GM12878 (cell line): ENCODE results near the gene PHPT1. TPM values are rescaled to one million over a fixed set of nuclear protein-coding genes. Genes with fewer than 3 reads are reported as not detected.

Source experiments
- ATAC-seq: fragments of 200-7000 bp; cut with Tn5 transposase; 3 replicates; pipeline ENCODE4 v1.9.1; 2020; ENCODE audit warnings: mild to moderate bottlenecking, moderate library complexity
- BruUV-seq: library from RNA; stranded (reverse); fragments of 400-500 nt; replicated peaks from 2 replicates; lab custom pipeline; 2021; lab: Mats Ljungman, UMichigan
- CTCF ChIA-PET: fragments of 300-600 bp; sonication (Branson Sonifier 250); formaldehyde crosslinking; extraction: SDS; loops from one replicate; lab custom pipeline; 2021; ENCODE audit warnings: inconsistent platforms; lab: Yijun Ruan, JAX
- POLR2A ChIA-PET: fragments of 350-600 bp; formaldehyde crosslinking; extraction: SDS; loops from one replicate; lab custom pipeline; 2021; ENCODE audit warnings: inconsistent platforms; lab: Charles Lee
- RAD21 ChIA-PET: fragments of 300-600 bp; sonication (Branson Sonifier 250); formaldehyde crosslinking; loops from one replicate; lab custom pipeline; 2023; ENCODE audit warnings: antibody characterized with exemption; ENCODE audit not compliant: unreplicated experiment; lab: Charles Lee
- SMC1A ChIA-PET: fragments of 300-600 bp; sonication (Branson Sonifier 250); formaldehyde crosslinking; loops from one replicate; lab custom pipeline; 2023; ENCODE audit not compliant: unreplicated experiment, uncharacterized antibody; lab: Charles Lee
- DNase-seq: peaks from one replicate; pipeline ENCODE4 v3.0.0-alpha.2; 2011; ENCODE audit warnings: low read depth, low spot score
- FAIRE-seq: peaks from 3 replicates; lab custom pipeline; 2011; peaks lifted over from hg19 to GRCh38; lab: Jason Lieb, UNC
- H2AFZ ChIP-seq: 2 replicates; pipeline ENCODE4 v1.6.0; 2011; ENCODE audit warnings: low read depth, low read length, control low read depth; ENCODE audit not compliant: control insufficient read depth
- H3K27ac ChIP-seq: 2 replicates; pipeline ENCODE4 v1.5.1; 2011; ENCODE audit warnings: control low read depth; ENCODE audit not compliant: control insufficient read depth, insufficient read depth
- H3K27me3 ChIP-seq, 2 experiments: replicated peaks in 1 of 2; 2 replicates each; pipeline versions ENCODE4 v1.6.0 to v1.6.1; 2011; ENCODE audit warnings: low read length in 1 of 2; ENCODE audit not compliant: control insufficient read depth in 2 of 2, insufficient read depth in 2 of 2
- H3K36me3 ChIP-seq, 2 experiments: 2 replicates each; pipeline ENCODE4 v1.5.1; 2011; ENCODE audit warnings: low read length in 1 of 2; ENCODE audit not compliant: control insufficient read depth in 2 of 2, insufficient read depth in 2 of 2
- H3K4me1 ChIP-seq: 2 replicates; pipeline ENCODE4 v1.6.1; 2011; ENCODE audit warnings: mild to moderate bottlenecking, low read length, moderate library complexity, mixed read lengths; ENCODE audit not compliant: control insufficient read depth, insufficient read depth
- H3K4me2 ChIP-seq: 2 replicates; pipeline ENCODE4 v1.6.0; 2011; ENCODE audit warnings: control low read depth; ENCODE audit not compliant: control insufficient read depth, insufficient read depth
- H3K4me3 ChIP-seq: fragments of 200-600 bp; sonication (generic); 2 replicates; pipeline ENCODE4 v1.5.1; 2016
- H3K79me2 ChIP-seq: 2 replicates; pipeline ENCODE4 v1.6.0; 2011; ENCODE audit warnings: low read length; ENCODE audit not compliant: control insufficient read depth, insufficient read depth
- H3K9ac ChIP-seq: 2 replicates; pipeline ENCODE4 v1.8.0; 2011; ENCODE audit warnings: low read length, control low read depth, mixed read lengths; ENCODE audit not compliant: control insufficient read depth, insufficient read depth
- H3K9me3 ChIP-seq: replicated peaks from 3 replicates; pipeline ENCODE4 v1.5.1; 2011; ENCODE audit warnings: mild to moderate bottlenecking, low read length; ENCODE audit not compliant: control insufficient read depth, insufficient read depth
- H4K20me1 ChIP-seq: 2 replicates; pipeline ENCODE4 v1.6.0; 2011; ENCODE audit not compliant: control insufficient read depth, insufficient read depth
- BCL3 ChIP-seq: IDR thresholded peaks from 2 replicates; pipeline ENCODE4 v1.6.1; 2011; ENCODE audit warnings: borderline replicate concordance, low read depth, mild to moderate bottlenecking, moderate library complexity, low read length; ENCODE audit not compliant: insufficient read depth, poor library complexity, severe bottlenecking
- DPF2 ChIP-seq: fragments of 450-650 bp; IDR thresholded peaks from 2 replicates; pipeline ENCODE4 v1.6.1; 2017; ENCODE audit warnings: mild to moderate bottlenecking
- MEF2A ChIP-seq: IDR thresholded peaks from 2 replicates; pipeline ENCODE4 v1.6.1; 2011; ENCODE audit warnings: low read depth, mild to moderate bottlenecking, low read length, moderate library complexity; ENCODE audit not compliant: insufficient read depth
- PAX5 ChIP-seq: IDR thresholded peaks from 2 replicates; pipeline ENCODE4 v1.6.1; 2011; ENCODE audit warnings: low read depth, low read length, borderline replicate concordance
- PML ChIP-seq: IDR thresholded peaks from 2 replicates; pipeline ENCODE4 v1.6.1; 2012; ENCODE audit warnings: low read length, inconsistent platforms
- SIX5 ChIP-seq: IDR thresholded peaks from 2 replicates; pipeline ENCODE4 v1.6.1; 2011; ENCODE audit warnings: mild to moderate bottlenecking, low read depth, low read length, moderate library complexity; ENCODE audit not compliant: severe bottlenecking
- SPI1 ChIP-seq: IDR thresholded peaks from 2 replicates; pipeline ENCODE4 v1.6.1; 2011; ENCODE audit warnings: low read depth, mild to moderate bottlenecking, low read length, moderate library complexity, borderline replicate concordance; ENCODE audit not compliant: insufficient read depth
- USF2 ChIP-seq: IDR thresholded peaks from 2 replicates; pipeline ENCODE4 v1.6.1; 2011; ENCODE audit warnings: low read depth, low read length, improper control_type of control experiment, borderline replicate concordance
- ZNF592 ChIP-seq: fragments of 450-650 bp; IDR thresholded peaks from 2 replicates; pipeline ENCODE4 v1.6.1; 2017; ENCODE audit warnings: mild to moderate bottlenecking, moderate library complexity
- WGBS: methylation state at CpG from one replicate; pipeline ENCODE4 v1.1.6; 2016; ENCODE audit warnings: low lambda C conversion rate; ENCODE audit not compliant: insufficient replicate concordance, insufficient coverage; ENCODE audit errors: missing lambda C conversion rate; 5-methylcytosine and 5-hydroxymethylcytosine counted together
- in situ Hi-C: fragments of 300-500 bp; cut with MboI; formaldehyde crosslinking; loops from 9 replicates; pipeline ENCODE4 v1.14.3; 2018; ENCODE audit warnings: mixed read lengths
- intact Hi-C: fragments of 100-400 bp; cut with micrococcal nuclease; formaldehyde crosslinking; loops from one replicate; pipeline ENCODE4 v1.14.2; 2022; ENCODE audit not compliant: unreplicated experiment
- polyA plus RNA-seq, 11 experiments: library from polyadenylated mRNA; depleted of rRNA in 4 of 11; unstranded in 6 of 11; stranded (reverse) in 5 of 11; fragments of >200 nt; fragmentation: Nextera tagmentation in 4 of 11; fragmentation: Illumina TruSeq in 1 of 11; extraction: Ambion mirVana in 4 of 11; extraction: Trizol in 1 of 11; gene quantifications; 1 replicate in 1 of 11; 2 replicates in 10 of 11; pipeline versions ENCODE4 v1.2.1 to v1.2.3, GENCODE V29; 2011 to 2016; ENCODE audit warnings: inconsistent platforms in 2 of 11, missing spikeins in 2 of 11, low read depth in 1 of 11
- total RNA-seq, 4 experiments: library from RNA; depleted of rRNA in 3 of 4; stranded (reverse); fragments of >200 nt in 3 of 4; fragmentation: Illumina TruSeq in 1 of 4; extraction: Trizol in 1 of 4; gene quantifications; 2 replicates each; pipeline versions ENCODE4 v1.2.1 to v1.2.3, GENCODE V29; 2013 to 2021

The PHPT1 gene
- total and polyA plus RNA-seq, 10 of the 15 experiments (the other 5 are each of a cell fraction or from before 2014, with no cell fraction given) = 56.2 to 323 (median 140) TPM

- FAIRE-seq = no peak
- H4K20me1 ChIP-seq = 0 out of 2 replicates have a peak, but pooled peaks cover 2% of the 10 kb centered on the region
- no peak overlapping the region for H3K4me3 ChIP-seq
- no peak overlapping the region for H2AFZ ChIP-seq
- intact Hi-C loops (no loop called here), in situ Hi-C loops (no loop called here)
- peaks cover 3% of the 10 kb centered on the region; the same call in 1 of the 3 replicates for H3K9me3 ChIP-seq
- ChIA-PET CTCF (no interaction called here), POLR2A (interaction anchor here (0.5 to 1.5 kb wide), 2 partner anchors 14 to 65 kb away, joined by 5 read pairs; no protein-coding TSS in a partner anchor), SMC1A (interaction anchor here (1.8 kb wide), 1 partner anchor 14 kb away, joined by 9 read pairs; no protein-coding TSS in a partner anchor), RAD21 (no interaction called here)
- WGBS = 97% methylated on average over 18 of the region's 18 CpGs
- no peak for ATAC-seq
- H3K79me2 ChIP-seq = peaks cover 24% of the 10 kb centered on the region
- no peak overlapping the region for H3K27ac ChIP-seq
- H3K4me2 ChIP-seq = no peak overlapping the region
- no peak overlapping the region for H3K9ac ChIP-seq
- TF ChIP-seq MEF2A (no peak), ZNF592 (no peak), DPF2 (no peak), PML (no peak), BCL3 (no peak), PAX5 (no peak), SPI1 (no peak), SIX5 (no peak), USF2 (no peak)
- DNase-seq = no peak
- H3K36me3 ChIP-seq = peaks cover 3 to 5% of the 10 kb centered on the region in 2 experiments; a peak in 3 of 4 replicates
- peaks cover 5% of the 10 kb centered on the region for H3K4me1 ChIP-seq
- no peaks in the 10 kb centered on the region for H3K27me3 ChIP-seq
- BruUV-seq = no TSS peak
Measured at GRCh38 chr9:136867480-136867879, 18.3 kb downstream of the PHPT1 start.
